Endodermal cell (in vitro differentiated cells): ENCODE results near the gene LIMS1. TPM values are rescaled to one million over a fixed set of nuclear protein-coding genes. Genes with fewer than 3 reads are reported as not detected.

Experiments used
- DNase-seq: peaks from one replicate; pipeline ENCODE4 v3.0.0-alpha.2; 2017
- H3K27ac ChIP-seq: 2 replicates; pipeline ENCODE4 v1.5.1; 2013; ENCODE audit warnings: mild to moderate bottlenecking, low read depth, low read length, moderate library complexity
- H3K27me3 ChIP-seq: 2 replicates; pipeline ENCODE4 v1.6.1; 2013; ENCODE audit warnings: mild to moderate bottlenecking, low read length, moderate library complexity; ENCODE audit not compliant: insufficient read depth, control insufficient read depth, poor library complexity, severe bottlenecking
- H3K36me3 ChIP-seq: 2 replicates; pipeline ENCODE4 v1.7.0; 2013; ENCODE audit warnings: mild to moderate bottlenecking, low read length, moderate library complexity; ENCODE audit not compliant: control insufficient read depth, insufficient read depth
- H3K4me1 ChIP-seq: one replicate; pipeline ENCODE4 v1.7.0; 2013; ENCODE audit warnings: low read length; ENCODE audit not compliant: control insufficient read depth, insufficient read depth
- H3K4me3 ChIP-seq: 2 replicates; pipeline ENCODE4 v1.5.1; 2013; ENCODE audit warnings: mild to moderate bottlenecking, low read length, moderate library complexity
- H3K9ac ChIP-seq: 2 replicates; pipeline ENCODE4 v1.6.1; 2013; ENCODE audit warnings: mild to moderate bottlenecking, low read length, moderate library complexity; ENCODE audit not compliant: poor library complexity, severe bottlenecking; ENCODE audit errors: extremely low read depth
- H3K9me3 ChIP-seq: 2 replicates; pipeline ENCODE4 v1.6.1; 2013; ENCODE audit warnings: mild to moderate bottlenecking, low read length, moderate library complexity; ENCODE audit not compliant: control insufficient read depth
- H3K27ac Mint-ChIP-seq: 2 replicates; pipeline ENCODE4 v1.8.0; 2020; ENCODE audit warnings: mixed read lengths
- H3K27me3 Mint-ChIP-seq: 2 replicates; pipeline ENCODE4 v1.8.0; 2021; ENCODE audit warnings: mild to moderate bottlenecking, mixed read lengths; ENCODE audit not compliant: insufficient read depth
- H3K36me3 Mint-ChIP-seq: 2 replicates; pipeline ENCODE4 v1.8.0; 2020; ENCODE audit warnings: low read depth, mixed read lengths
- H3K4me1 Mint-ChIP-seq: 2 replicates; pipeline ENCODE4 v1.8.0; 2020; ENCODE audit warnings: mixed read lengths
- H3K4me3 Mint-ChIP-seq: 2 replicates; pipeline ENCODE4 v1.8.0; 2020; ENCODE audit warnings: mild to moderate bottlenecking, moderate library complexity, mixed read lengths
- H3K9me3 Mint-ChIP-seq: 2 replicates; pipeline ENCODE4 v1.8.0; 2020; ENCODE audit warnings: mild to moderate bottlenecking, mixed read lengths
- CTCF ChIP-seq: fragments of 200-600 bp; sonication (generic); conservative IDR thresholded peaks from 2 replicates; pipeline ENCODE4 v1.5.0; 2021; ENCODE audit warnings: antibody characterized with exemption, mild to moderate bottlenecking
- WGBS, 2 experiments: methylation state at CpG; one replicate each; pipeline versions ENCODE4 v1.1.5 to v1.1.7; 2013; ENCODE audit warnings: missing lambda C conversion rate in 2 of 2, mixed read lengths in 1 of 2; ENCODE audit not compliant: insufficient coverage in 1 of 2, insufficient read length in 1 of 2; 5-methylcytosine and 5-hydroxymethylcytosine counted together
- total RNA-seq, 2 donors: library from RNA; stranded (reverse); fragmentation: NEBNext Ultra II Directional in 1 of 2; extraction: Animal tissue kit (Norgen Biotek cat#: 25700) in 1 of 2; gene quantifications; 2 replicates in 1 of 2; 3 replicates in 1 of 2; pipeline ENCODE4 v1.2.1, GENCODE V29; 2021

LIMS1 gene
- total RNA-seq, 2 donors from 2014 or later: 45.9 to 46.6 TPM

GRCh38 chr2:108612514-108613183 is 78.4 kb downstream of the LIMS1 start:
- peaks cover 30% of the 10 kb centered on the region for H3K4me1 Mint-ChIP-seq
- no peaks in the 10 kb centered on the region for H3K27me3 Mint-ChIP-seq
- Histone ChIP-seq H3K27me3 (no peaks in the 10 kb centered on the region), H3K9me3 (no peaks in the 10 kb centered on the region), H3K36me3 (no peaks in the 10 kb centered on the region), H3K4me1 (peaks cover 12% of the 10 kb centered on the region), H3K4me3 (no peak overlapping the region), H3K27ac (no peak overlapping the region), H3K9ac (no peak overlapping the region)
- H3K36me3 Mint-ChIP-seq: no peaks in the 10 kb centered on the region
- no peak for TF ChIP-seq CTCF
- no peak for DNase-seq
- no peak overlapping the region for H3K27ac Mint-ChIP-seq
- H3K9me3 Mint-ChIP-seq: no peaks in the 10 kb centered on the region
- H3K4me3 Mint-ChIP-seq: no peak overlapping the region
- 94 to 98% methylated on average over 6 to 9 of the region's 10 CpGs for WGBS, 2 experiments

- H3K4me1 ChIP-seq: peaks cover 12% of the 10 kb centered on the region
- no peaks in the 10 kb centered on the region for H3K9me3 ChIP-seq
- no peak for TF ChIP-seq CTCF
- no peaks in the 10 kb centered on the region for H3K27me3 ChIP-seq
- H3K27ac ChIP-seq: no peak overlapping the region
- 85 to 91% methylated on average over 9 of the region's 9 CpGs for WGBS, 2 experiments
- no peaks in the 10 kb centered on the region for H3K27me3 Mint-ChIP-seq
- no peaks in the 10 kb centered on the region for H3K36me3 ChIP-seq
- H3K27ac Mint-ChIP-seq: no peak overlapping the region
- no peak overlapping the region for H3K4me3 ChIP-seq
- H3K4me1 Mint-ChIP-seq: peaks cover 31% of the 10 kb centered on the region
- H3K9me3 Mint-ChIP-seq: no peaks in the 10 kb centered on the region
- H3K36me3 Mint-ChIP-seq: no peaks in the 10 kb centered on the region
- H3K9ac ChIP-seq: no peak overlapping the region
- no peak for DNase-seq
- H3K4me3 Mint-ChIP-seq: no peak overlapping the region
Observed at GRCh38 chr2:108613261-108614042, 79.2 kb downstream of the LIMS1 start.

DNA sequence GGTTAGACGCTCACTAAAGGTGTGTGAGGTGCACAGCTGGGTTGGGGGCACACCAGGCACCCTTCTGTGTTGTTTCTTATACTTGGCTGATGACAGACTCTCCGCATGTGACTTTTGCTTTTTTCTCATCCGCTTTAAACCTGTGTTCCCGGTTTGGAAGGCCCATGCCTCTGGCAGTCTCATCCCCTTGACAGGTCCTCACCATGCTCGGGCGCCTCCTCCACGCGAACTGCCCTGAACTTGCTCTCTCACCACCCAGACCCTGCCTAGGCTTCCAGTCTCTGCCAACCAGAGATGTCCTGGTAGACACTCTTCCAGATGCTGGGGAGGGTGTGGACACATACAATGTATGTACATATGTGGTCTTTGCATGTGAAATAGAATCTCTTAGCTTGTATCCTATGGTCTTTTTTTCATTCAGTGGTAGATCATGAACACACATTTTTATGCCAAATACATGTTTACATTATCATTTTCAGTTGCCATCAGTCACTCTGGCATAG is 79.8 kb downstream of the LIMS1 start:
- TF ChIP-seq CTCF: no peak
- DNase-seq: no peak
- 93 to 94% methylated on average over 8 of the region's 8 CpGs for WGBS, 2 experiments
- H3K9me3 ChIP-seq: no peaks in the 10 kb centered on the region
- no peak overlapping the region for H3K4me3 ChIP-seq
- H3K27me3 ChIP-seq: no peaks in the 10 kb centered on the region
- Mint-ChIP-seq H3K9me3 (no peaks in the 10 kb centered on the region), H3K4me3 (no peak overlapping the region), H3K27me3 (no peaks in the 10 kb centered on the region), H3K27ac (no peak overlapping the region), H3K36me3 (no peaks in the 10 kb centered on the region), H3K4me1 (peaks cover 30% of the 10 kb centered on the region)
- peaks cover 12% of the 10 kb centered on the region for H3K4me1 ChIP-seq
- H3K36me3 ChIP-seq: no peaks in the 10 kb centered on the region
- no peak overlapping the region for H3K27ac ChIP-seq
- no peak overlapping the region for H3K9ac ChIP-seq
